ENCODE results near the gene ATP7B.

The ATP7B gene

DNA sequence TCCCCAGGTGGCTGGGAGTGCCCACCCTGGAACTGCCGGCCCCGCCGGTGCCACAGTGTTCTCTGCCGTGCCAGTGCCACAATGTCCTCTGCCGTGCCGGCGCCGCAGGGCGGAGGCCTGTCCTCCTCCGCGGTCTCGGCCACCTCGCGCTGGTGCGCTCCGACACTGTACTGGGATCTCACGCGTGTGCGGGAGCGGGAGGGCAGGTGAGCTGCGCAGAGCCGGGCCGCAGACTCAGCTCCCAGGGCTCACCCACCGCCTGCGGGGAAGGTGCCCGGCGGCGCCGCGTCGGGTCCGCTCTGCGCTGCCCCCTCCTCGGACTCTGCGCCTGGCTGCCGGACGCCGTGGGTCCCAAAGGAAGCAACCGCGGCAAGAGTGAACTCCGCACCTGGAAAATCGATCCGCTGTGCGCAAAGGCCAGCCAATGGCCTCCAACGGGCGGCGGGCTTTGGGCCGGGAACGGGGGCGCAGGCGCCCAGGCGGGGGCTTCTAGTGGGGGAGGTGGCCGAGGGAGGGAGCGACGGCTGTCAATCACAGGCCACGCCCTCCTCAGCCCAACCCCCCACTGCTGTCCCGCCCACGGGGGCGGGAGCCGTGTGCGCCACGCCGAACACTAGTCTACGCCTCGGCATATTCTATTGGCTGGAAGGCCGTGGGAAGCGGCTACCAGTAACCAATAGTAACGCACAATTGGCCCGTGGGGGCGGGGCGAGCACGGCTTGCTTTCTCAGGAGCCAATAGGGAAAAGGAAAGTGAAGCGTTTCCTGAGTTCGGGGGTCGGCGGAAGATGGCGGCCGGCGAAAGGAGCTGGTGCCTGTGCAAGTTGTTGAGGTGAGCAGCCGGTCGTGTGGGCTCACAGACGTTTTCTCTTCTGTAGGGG, 622 bp upstream of the ATP7B start, which contains the start of gene ALG11:
ALG11 (plus strand) TSS at position 767 of the 880 bp plus-strand sequence; CDS start at position 788, 21 bp downstream.
- H3K36me3 ChIP-seq (replicated peaks; ENCODE audit: insufficient read depth, low read length), result no peaks in the 10 kb centered on the region
- peak within 1 kb of the TSS; percentile 61 for H2AFZ ChIP-seq (ENCODE audit: low read length)
- H3K4me2 ChIP-seq (ENCODE audit: low read depth, low read length), result peak within 1 kb of the TSS; percentile 74
- no peaks in the 10 kb centered on the region for H3K9me3 ChIP-seq (replicated peaks; ENCODE audit: insufficient read depth, low read length)
- H3K9me2 ChIP-seq (replicated peaks; ENCODE audit: insufficient read depth, low read length), result no peaks in the 10 kb centered on the region
- DNase-seq, result peak; percentile 94
- peaks cover 16% of the 10 kb centered on the region for H3K79me2 ChIP-seq (ENCODE audit: low read length)
- no peaks in the 10 kb centered on the region for H4K20me1 ChIP-seq (ENCODE audit: insufficient read depth, low read length)
- no peak for TF ChIP-seq EZH2 (optimal IDR thresholded peaks at IDR 0.05; ENCODE audit: low read depth, low read length)
- TF ChIP-seq, protein P1, sequence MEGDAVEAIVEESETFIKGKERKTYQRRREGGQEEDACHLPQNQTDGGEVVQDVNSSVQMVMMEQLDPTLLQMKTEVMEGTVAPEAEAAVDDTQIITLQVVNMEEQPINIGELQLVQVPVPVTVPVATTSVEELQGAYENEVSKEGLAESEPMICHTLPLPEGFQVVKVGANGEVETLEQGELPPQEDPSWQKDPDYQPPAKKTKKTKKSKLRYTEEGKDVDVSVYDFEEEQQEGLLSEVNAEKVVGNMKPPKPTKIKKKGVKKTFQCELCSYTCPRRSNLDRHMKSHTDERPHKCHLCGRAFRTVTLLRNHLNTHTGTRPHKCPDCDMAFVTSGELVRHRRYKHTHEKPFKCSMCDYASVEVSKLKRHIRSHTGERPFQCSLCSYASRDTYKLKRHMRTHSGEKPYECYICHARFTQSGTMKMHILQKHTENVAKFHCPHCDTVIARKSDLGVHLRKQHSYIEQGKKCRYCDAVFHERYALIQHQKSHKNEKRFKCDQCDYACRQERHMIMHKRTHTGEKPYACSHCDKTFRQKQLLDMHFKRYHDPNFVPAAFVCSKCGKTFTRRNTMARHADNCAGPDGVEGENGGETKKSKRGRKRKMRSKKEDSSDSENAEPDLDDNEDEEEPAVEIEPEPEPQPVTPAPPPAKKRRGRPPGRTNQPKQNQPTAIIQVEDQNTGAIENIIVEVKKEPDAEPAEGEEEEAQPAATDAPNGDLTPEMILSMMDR (IDR thresholded peaks at IDR 0.05; ENCODE audit: low read length), result no peak
- TF ChIP-seq EZH2phosphoT487 (IDR thresholded peaks at IDR 0.05; ENCODE audit: low read length), result no peak
- H3K4me1 ChIP-seq (ENCODE audit: low read length), result no peaks in the 10 kb centered on the region
- no peak within 1 kb of the TSS for H3K27ac ChIP-seq (ENCODE audit: low read length)
- H3K9ac ChIP-seq (ENCODE audit: low read length), result peak within 1 kb of the TSS; percentile 72
- peaks cover 4% of the 10 kb centered on the region; the same call in 1 of the 2 replicates for H3K27me3 ChIP-seq (replicated peaks; ENCODE audit: insufficient read depth, low read length)
- no peaks in the 10 kb centered on the region for H3F3A ChIP-seq (ENCODE audit: insufficient read depth, low read length)
- peak within 1 kb of the TSS; percentile 79 for H3K4me3 ChIP-seq (ENCODE audit: low read length)

DNA sequence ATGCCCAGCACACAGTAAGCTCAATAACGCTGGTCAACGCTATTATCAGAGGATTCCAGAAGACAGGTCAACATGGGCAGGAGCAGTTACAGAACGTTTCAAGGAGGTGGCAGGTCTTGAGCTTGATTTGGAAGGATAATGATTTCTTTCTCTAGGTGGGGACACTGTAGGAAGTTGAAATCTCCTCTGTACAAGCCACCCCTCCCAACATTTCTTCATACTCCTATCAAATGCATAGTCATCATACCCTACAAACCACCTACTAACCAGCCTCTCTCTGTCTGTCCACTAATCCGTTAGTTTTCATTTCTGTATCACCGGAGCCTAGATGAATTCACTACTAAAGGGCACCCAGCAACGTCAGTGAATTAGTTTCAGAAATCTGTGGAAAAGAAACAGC, 1.3 kb downstream of the ATP7B start:
- H3K9me2 ChIP-seq (replicated peaks; ENCODE audit: insufficient read depth, low read length), result no peaks in the 10 kb centered on the region
- H3K27me3 ChIP-seq (replicated peaks; ENCODE audit: insufficient read depth, low read length), result peaks cover 4% of the 10 kb centered on the region; the same call in 1 of the 2 replicates
- no peaks in the 10 kb centered on the region for H3K9me3 ChIP-seq (replicated peaks; ENCODE audit: insufficient read depth, low read length)
- no peak for TF ChIP-seq EZH2 (optimal IDR thresholded peaks at IDR 0.05; ENCODE audit: low read depth, low read length)
- no peak for TF ChIP-seq EZH2phosphoT487 (IDR thresholded peaks at IDR 0.05; ENCODE audit: low read length)
- TF ChIP-seq, protein P1 (IDR thresholded peaks at IDR 0.05; ENCODE audit: low read length), result no peak
- no peak overlapping the region for H3K4me2 ChIP-seq (ENCODE audit: low read depth, low read length)
- no peak for DNase-seq
- no peaks in the 10 kb centered on the region for H4K20me1 ChIP-seq (ENCODE audit: insufficient read depth, low read length)
- no peak overlapping the region for H2AFZ ChIP-seq (ENCODE audit: low read length)
- H3K36me3 ChIP-seq (replicated peaks; ENCODE audit: insufficient read depth, low read length), result no peaks in the 10 kb centered on the region
- H3K4me3 ChIP-seq (ENCODE audit: low read length), result no peak overlapping the region
- H3K4me1 ChIP-seq (ENCODE audit: low read length), result no peaks in the 10 kb centered on the region
- H3K27ac ChIP-seq (ENCODE audit: low read length), result no peak overlapping the region
- no peaks in the 10 kb centered on the region for H3F3A ChIP-seq (ENCODE audit: insufficient read depth, low read length)
- H3K79me2 ChIP-seq (ENCODE audit: low read length), result peaks cover 16% of the 10 kb centered on the region
- H3K9ac ChIP-seq (ENCODE audit: low read length), result no peak overlapping the region

DNA sequence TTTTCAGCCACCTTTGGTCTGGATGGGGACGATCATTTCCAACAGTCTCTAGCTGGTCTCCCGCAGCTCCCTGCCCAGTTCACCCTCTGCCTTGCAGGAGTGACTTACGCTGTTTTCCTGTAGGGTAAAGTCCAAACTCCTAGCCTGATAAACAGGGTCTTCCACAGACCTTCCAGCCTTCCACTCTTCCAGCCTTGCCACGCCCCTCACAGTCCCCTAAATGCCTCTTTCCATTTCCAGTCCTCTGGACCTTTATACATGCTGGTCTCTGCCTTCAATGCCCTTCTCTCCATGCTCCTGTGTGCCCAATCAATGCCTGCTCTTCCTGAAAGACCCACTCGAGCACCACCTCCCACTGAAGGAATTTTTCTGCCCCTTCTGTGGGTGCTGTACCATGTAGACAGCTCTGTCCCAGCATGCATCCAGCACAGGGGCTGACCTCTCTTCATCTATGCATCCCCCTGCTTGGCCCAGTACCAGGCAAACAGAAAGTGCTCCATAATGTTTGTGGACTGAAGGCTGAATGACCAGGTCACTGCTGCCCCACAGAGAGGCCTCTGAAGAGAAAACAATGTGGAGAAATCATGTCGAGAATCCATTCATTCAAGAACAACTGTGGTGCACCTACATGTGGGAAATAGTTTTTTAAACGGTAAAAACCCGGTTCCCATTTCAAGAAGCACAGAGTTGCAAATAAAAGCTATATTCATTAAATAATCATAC, 4.6 kb downstream of the ATP7B start:
- Histone ChIP-seq H3K36me3 (replicated peaks; ENCODE audit: insufficient read depth, low read length) (no peaks in the 10 kb centered on the region), H3K79me2 (ENCODE audit: low read length) (no peaks in the 10 kb centered on the region), H3K9me3 (replicated peaks; ENCODE audit: insufficient read depth, low read length) (no peaks in the 10 kb centered on the region), H3K4me3 (ENCODE audit: low read length) (no peak overlapping the region), H3K9me2 (replicated peaks; ENCODE audit: insufficient read depth, low read length) (no peaks in the 10 kb centered on the region), H2AFZ (ENCODE audit: low read length) (no peak overlapping the region), H4K20me1 (ENCODE audit: insufficient read depth, low read length) (no peaks in the 10 kb centered on the region), H3F3A (ENCODE audit: insufficient read depth, low read length) (no peaks in the 10 kb centered on the region), H3K27me3 (replicated peaks; ENCODE audit: insufficient read depth, low read length) (peaks cover 4% of the 10 kb centered on the region; the same call in 1 of the 2 replicates), H3K9ac (ENCODE audit: low read length) (no peak overlapping the region), H3K4me1 (ENCODE audit: low read length) (no peaks in the 10 kb centered on the region), H3K27ac (ENCODE audit: low read length) (no peak overlapping the region), H3K4me2 (ENCODE audit: low read depth, low read length) (no peak overlapping the region)
- no peak for DNase-seq
- no peak for TF ChIP-seq EZH2 (optimal IDR thresholded peaks at IDR 0.05; ENCODE audit: low read depth, low read length)
- TF ChIP-seq, protein P1 (IDR thresholded peaks at IDR 0.05; ENCODE audit: low read length), result no peak
- TF ChIP-seq EZH2phosphoT487 (IDR thresholded peaks at IDR 0.05; ENCODE audit: low read length), result no peak
